Vagina (tissue), 2 donors: ENCODE measurements around the gene IRF1.

Experiments
- CTCF ChIP-seq, 3 experiments: fragments of 450-650 bp in 2 of 3; fragments of 200-600 bp in 1 of 3; sonication (generic) in 1 of 3; IDR thresholded peaks; one replicate each; pipeline ENCODE4 v1.5.1; 2017 to 2019; ENCODE audit warnings: antibody characterized with exemption in 3 of 3, mild to moderate bottlenecking in 2 of 3, moderate library complexity in 2 of 3
- POLR2A ChIP-seq, 2 donors: fragments of 450-650 bp; IDR thresholded peaks; one replicate each; pipeline ENCODE4 v1.6.1; 2017; ENCODE audit warnings: antibody characterized with exemption in 2 of 2, mild to moderate bottlenecking in 2 of 2, moderate library complexity in 2 of 2

- peak; percentile 75 to 91 (median 86) for TF ChIP-seq CTCF (IDR thresholded peaks at IDR 0.05)
- TF ChIP-seq POLR2A (IDR thresholded peaks at IDR 0.05), result no peak
Measured at GRCh38 chr5:132500931-132501628, 10.5 kb upstream of the IRF1 start.
